ENCODE data around the gene RFNG. TPM values are rescaled to one million over a fixed set of nuclear protein-coding genes. Genes with fewer than 3 reads are reported as not detected.

RFNG gene
- total and polyA plus RNA-seq, 8 donors, result 29.3 to 52.7 (median 45.5) TPM

DNA sequence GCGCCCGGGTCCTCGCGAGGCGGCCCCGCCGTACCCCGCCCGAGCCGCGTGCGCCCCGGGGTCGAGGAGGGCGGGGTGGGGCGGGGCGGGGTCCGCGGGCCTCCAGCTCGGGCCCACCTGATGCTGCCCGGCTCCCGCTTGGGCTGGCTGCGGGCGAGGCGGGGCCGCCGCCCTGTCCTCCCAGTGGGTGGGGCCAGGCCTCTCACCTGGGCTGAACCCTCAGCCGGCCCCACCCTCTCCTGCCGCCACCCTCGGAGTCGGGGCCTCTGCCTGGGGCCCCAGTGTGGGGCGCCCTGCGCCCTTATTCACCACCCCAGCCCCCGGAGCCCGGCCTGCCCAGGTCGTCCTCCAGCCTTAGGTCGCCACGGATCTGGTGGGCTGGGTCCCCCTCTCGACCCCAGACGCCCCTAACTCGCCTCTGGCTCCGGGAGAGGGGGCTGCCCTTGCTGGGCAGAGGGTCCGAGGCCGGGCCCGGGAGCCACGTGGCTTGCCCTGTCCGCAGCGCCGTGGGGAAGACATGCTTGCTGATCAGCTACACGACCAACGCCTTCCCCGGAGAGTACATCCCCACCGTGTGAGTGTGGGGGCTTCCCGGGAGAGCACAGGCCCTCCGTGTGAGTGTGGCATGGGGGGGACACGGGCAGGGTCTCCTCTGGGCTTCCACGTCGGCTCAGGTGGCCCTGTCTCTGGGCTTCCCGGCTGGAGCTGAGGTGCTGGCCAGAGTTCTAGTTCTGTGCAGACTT is 19.6 kb downstream of the RFNG start:
- H3K4me1 ChIP-seq, result peaks cover 14 to 44% of the 10 kb centered on the region in 2 donors
- peak in 1 of 4 donors; percentile 86 for DNase-seq
- H3K4me3 ChIP-seq, result peak overlapping the region; percentile 5 to 22
- H3K27ac ChIP-seq, result no peak overlapping the region
- H3K36me3 ChIP-seq, result peaks cover 0 to 13% of the 10 kb centered on the region in 2 donors
- no peaks in the 10 kb centered on the region for H3K9me3 ChIP-seq
- peak; percentile 62 for ATAC-seq
- H3K27me3 ChIP-seq, result peaks cover 0 to 12% of the 10 kb centered on the region in 2 donors
- TF ChIP-seq, protein P1, sequence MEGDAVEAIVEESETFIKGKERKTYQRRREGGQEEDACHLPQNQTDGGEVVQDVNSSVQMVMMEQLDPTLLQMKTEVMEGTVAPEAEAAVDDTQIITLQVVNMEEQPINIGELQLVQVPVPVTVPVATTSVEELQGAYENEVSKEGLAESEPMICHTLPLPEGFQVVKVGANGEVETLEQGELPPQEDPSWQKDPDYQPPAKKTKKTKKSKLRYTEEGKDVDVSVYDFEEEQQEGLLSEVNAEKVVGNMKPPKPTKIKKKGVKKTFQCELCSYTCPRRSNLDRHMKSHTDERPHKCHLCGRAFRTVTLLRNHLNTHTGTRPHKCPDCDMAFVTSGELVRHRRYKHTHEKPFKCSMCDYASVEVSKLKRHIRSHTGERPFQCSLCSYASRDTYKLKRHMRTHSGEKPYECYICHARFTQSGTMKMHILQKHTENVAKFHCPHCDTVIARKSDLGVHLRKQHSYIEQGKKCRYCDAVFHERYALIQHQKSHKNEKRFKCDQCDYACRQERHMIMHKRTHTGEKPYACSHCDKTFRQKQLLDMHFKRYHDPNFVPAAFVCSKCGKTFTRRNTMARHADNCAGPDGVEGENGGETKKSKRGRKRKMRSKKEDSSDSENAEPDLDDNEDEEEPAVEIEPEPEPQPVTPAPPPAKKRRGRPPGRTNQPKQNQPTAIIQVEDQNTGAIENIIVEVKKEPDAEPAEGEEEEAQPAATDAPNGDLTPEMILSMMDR (IDR thresholded peaks at IDR 0.05), result no peak
- intact Hi-C loops (cut with DNase I), result loop anchor here in 1 of 2 donors (2.0 kb wide), 1 partner anchor 123 kb away; no protein-coding TSS in a partner anchor

DNA sequence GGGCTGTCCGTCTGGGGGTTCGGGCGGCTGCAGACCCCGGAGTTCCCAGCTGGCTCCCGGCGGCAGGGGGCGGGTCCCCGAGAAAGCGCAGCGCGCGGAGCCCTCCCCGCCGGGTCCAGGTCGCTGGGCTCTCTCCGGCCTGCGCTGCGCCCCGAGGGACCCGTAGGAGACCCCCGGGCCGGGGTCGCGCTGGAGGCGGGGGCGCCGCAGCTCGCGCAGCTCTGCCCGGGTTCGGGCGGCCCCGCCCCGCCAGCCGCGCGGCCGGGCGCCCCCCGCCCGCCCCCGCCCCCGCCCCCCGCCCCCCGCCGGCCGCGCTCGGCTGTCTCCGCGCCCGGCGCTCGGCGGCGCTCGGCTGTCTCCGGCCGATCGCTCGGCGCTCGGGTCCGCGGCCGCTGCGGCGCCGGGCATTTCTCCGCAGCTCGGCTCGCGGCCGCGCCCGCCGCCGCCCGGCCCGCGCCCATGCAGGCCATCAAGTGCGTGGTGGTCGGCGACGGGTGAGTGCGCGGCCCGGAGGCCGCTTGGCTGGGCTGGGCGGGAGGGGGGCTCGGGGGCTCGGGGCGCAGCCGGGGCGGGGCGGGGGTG is 20.2 kb downstream of the RFNG start, which contains the start of gene RAC3:
Gene RAC3, plus strand, starts transcription at position 376 of the 582 bp plus-strand sequence. Its CDS starts 84 bp downstream, at position 460.
- intact Hi-C loops (cut with DNase I), result loop anchor here in 1 of 2 donors (2.0 kb wide), 1 partner anchor 123 kb away; no protein-coding TSS in a partner anchor
- ATAC-seq, result peak; percentile 7

DNA sequence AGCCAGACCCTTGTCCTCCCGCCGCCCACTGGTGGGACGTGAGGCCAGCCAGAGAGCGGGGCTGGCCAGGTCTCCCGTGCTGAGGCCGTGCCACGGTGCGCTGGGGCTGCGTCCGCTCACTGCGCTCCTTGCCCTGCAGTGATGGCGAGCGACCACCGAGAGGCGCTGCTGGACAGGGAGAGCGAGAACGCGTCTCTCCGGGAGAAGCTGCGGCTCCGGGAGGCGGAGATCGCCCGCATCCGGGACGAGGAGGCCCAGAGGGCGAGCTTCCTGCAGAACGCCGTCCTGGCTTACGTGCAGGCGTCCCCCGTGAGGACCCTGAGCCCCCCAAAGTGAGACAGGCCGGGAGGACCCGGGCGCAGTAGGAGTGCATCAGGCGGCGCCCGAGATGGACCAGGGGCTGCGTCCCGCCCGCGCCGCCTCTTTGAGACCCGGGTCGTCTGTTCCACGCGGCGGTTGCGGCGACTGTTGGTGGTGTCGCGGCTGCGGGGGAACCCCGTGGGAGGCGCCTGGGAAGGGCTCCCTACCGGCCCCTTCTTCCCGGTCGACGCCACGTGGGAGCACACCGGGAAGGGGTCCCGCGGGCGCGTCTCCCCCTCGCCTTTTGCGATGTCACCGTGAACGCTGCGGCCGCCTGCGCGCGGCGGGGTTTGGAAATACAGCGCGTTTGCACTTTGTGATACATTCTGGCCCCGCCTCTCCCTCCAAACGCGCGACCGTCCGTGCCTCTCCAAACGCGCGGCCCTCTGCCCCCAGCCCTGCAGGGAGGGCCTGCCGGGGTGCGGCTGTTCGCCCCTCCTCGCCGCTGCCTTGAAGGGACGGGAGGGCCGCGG is 20.9 kb downstream of the RFNG start:
- intact Hi-C loops (cut with DNase I), result loop anchor here in 1 of 2 donors (2.0 kb wide), 1 partner anchor 124 kb away; no protein-coding TSS in a partner anchor
- peak; percentile 71 to 96 (median 86) for DNase-seq

More for the DNA sequence above, 20.2 kb downstream of the RFNG start, which contains the start of gene RAC3:
- Histone ChIP-seq H3K27me3 (peaks cover 0 to 12% of the 10 kb centered on the region in 2 donors), H3K9me3 (no peaks in the 10 kb centered on the region), H3K4me3 (peak within 1 kb of the TSS; percentile 30 to 55), H3K27ac (peak within 1 kb of the TSS in 1 of 2 donors; percentile 31), H3K4me1 (peaks cover 9 to 38% of the 10 kb centered on the region in 2 donors), H3K36me3 (peaks cover 0 to 13% of the 10 kb centered on the region in 2 donors)
- TF ChIP-seq, protein P1 (IDR thresholded peaks at IDR 0.05), result no peak
- no peak for DNase-seq

DNA sequence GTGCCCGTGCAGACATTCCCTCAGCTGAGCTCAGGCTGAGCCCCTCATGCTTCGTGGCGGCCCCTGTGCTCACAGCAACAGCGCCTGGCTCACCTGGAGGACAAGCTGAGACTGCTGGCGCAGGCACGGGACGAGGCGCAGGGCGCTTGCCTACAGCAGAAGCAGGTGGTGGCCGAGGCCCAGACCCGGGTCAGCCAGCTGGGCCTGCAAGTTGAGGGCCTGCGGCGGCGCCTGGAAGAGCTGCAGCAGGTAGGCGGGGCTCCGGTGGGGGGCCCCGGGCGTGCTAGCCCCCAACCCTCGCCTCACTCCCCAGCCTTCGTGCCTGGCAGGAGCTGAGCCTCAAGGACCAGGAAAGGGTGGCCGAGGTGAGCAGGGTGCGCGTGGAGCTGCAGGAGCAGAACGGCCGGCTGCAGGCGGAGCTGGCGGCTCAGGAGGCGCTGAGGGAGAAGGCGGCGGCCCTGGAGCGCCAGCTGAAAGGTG is 21.6 kb downstream of the RFNG start:
- DNase-seq (no peak), ATAC-seq (no peak)
- Histone ChIP-seq H3K4me3 (peak overlapping the region in 1 of 2 donors; percentile 55), H3K4me1 (peaks cover 5 to 30% of the 10 kb centered on the region in 2 donors), H3K27ac (no peak overlapping the region), H3K36me3 (peaks cover 0 to 13% of the 10 kb centered on the region in 2 donors), H3K9me3 (no peaks in the 10 kb centered on the region), H3K27me3 (peaks cover 0 to 12% of the 10 kb centered on the region in 2 donors)
- intact Hi-C loops (cut with DNase I), result loop anchor here in 1 of 2 donors (2.0 kb wide), 1 partner anchor 125 kb away; no protein-coding TSS in a partner anchor
- TF ChIP-seq, protein P1 (IDR thresholded peaks at IDR 0.05), result no peak

More for the DNA sequence above, 20.9 kb downstream of the RFNG start:
- Histone ChIP-seq H3K27me3 (peaks cover 0 to 12% of the 10 kb centered on the region in 2 donors), H3K27ac (peak overlapping the region in 1 of 2 donors; percentile 31), H3K4me3 (peak overlapping the region; percentile 30 to 55), H3K4me1 (peaks cover 5 to 32% of the 10 kb centered on the region in 2 donors), H3K9me3 (no peaks in the 10 kb centered on the region), H3K36me3 (peaks cover 0 to 13% of the 10 kb centered on the region in 2 donors)
- ATAC-seq, result peak; percentile 95
- TF ChIP-seq, protein P1 (IDR thresholded peaks at IDR 0.05), result peak; percentile 93 to 96
